ENCODE data around the gene TMEM186.

GRCh38 chr16:8777217-8777616, 20.2 kb downstream of the TMEM186 start:
- no peak for TF ChIP-seq CTCF (IDR thresholded peaks at IDR 0.05)
- TF ChIP-seq POLR2AphosphoS5 (IDR thresholded peaks at IDR 0.05), result no peak

Measured in transverse colon (tissue), 4 donors.